Astrocyte (in vitro differentiated cells and primary cell): ENCODE data around the gene ZFYVE26. TPM values are rescaled to one million over a fixed set of nuclear protein-coding genes. Genes with fewer than 3 reads are reported as not detected.

Experiments
- DNase-seq: peaks from one replicate; pipeline ENCODE4 v3.0.0-alpha.2; 2010; ENCODE audit warnings: low read depth
- FAIRE-seq: peaks from 2 replicates; lab custom pipeline; 2011; peaks lifted over from hg19 to GRCh38; lab: Jason Lieb, UNC
- H2AFZ ChIP-seq: 2 replicates; pipeline ENCODE4 v1.6.0; 2012; ENCODE audit warnings: low read depth, low read length, inconsistent platforms
- H3K27ac ChIP-seq: 2 replicates; pipeline ENCODE4 v1.5.1; 2011; ENCODE audit warnings: low read depth, low read length, inconsistent platforms
- H3K27me3 ChIP-seq: 2 replicates; pipeline ENCODE4 v1.6.0; 2011; ENCODE audit warnings: low read length, inconsistent platforms; ENCODE audit not compliant: insufficient read depth
- H3K36me3 ChIP-seq: 2 replicates; pipeline ENCODE4 v1.5.1; 2011; ENCODE audit warnings: low read length, inconsistent platforms; ENCODE audit not compliant: insufficient read depth
- H3K4me1 ChIP-seq: 2 replicates; pipeline ENCODE4 v1.5.1; 2011; ENCODE audit warnings: low read length, inconsistent platforms; ENCODE audit not compliant: insufficient read depth
- H3K4me2 ChIP-seq: 2 replicates; pipeline ENCODE4 v1.6.0; 2012; ENCODE audit warnings: low read length, inconsistent platforms
- H3K4me3 ChIP-seq: 2 replicates; pipeline ENCODE4 v1.5.1; 2011; ENCODE audit warnings: low read depth, mild to moderate bottlenecking, low read length, inconsistent platforms; ENCODE audit not compliant: insufficient read depth
- H3K79me2 ChIP-seq: 2 replicates; pipeline ENCODE4 v1.6.0; 2012; ENCODE audit warnings: mild to moderate bottlenecking, low read length, inconsistent platforms; ENCODE audit not compliant: insufficient read depth
- H3K9ac ChIP-seq: 2 replicates; pipeline ENCODE4 v1.6.0; 2012; ENCODE audit warnings: mild to moderate bottlenecking, low read length, inconsistent platforms
- H3K9me3 ChIP-seq: 2 replicates; pipeline ENCODE4 v1.5.1; 2012; ENCODE audit warnings: low read depth, mild to moderate bottlenecking, low read length, inconsistent platforms; ENCODE audit not compliant: insufficient read depth
- H4K20me1 ChIP-seq: 2 replicates; pipeline ENCODE4 v1.6.0; 2012; ENCODE audit warnings: low read length, inconsistent platforms; ENCODE audit not compliant: insufficient read depth
- H3K27ac Mint-ChIP-seq: one replicate; pipeline ENCODE4 v1.8.0; 2021; ENCODE audit warnings: mild to moderate bottlenecking, mixed read lengths; ENCODE audit not compliant: unreplicated experiment
- H3K27me3 Mint-ChIP-seq: one replicate; pipeline ENCODE4 v1.8.0; 2021; ENCODE audit warnings: low read depth, mixed read lengths; ENCODE audit not compliant: unreplicated experiment
- H3K36me3 Mint-ChIP-seq: one replicate; pipeline ENCODE4 v1.8.0; 2021; ENCODE audit warnings: low read depth, mixed read lengths; ENCODE audit not compliant: unreplicated experiment
- H3K4me1 Mint-ChIP-seq: one replicate; pipeline ENCODE4 v1.8.0; 2021; ENCODE audit warnings: low read depth, mixed read lengths; ENCODE audit not compliant: unreplicated experiment
- H3K4me3 Mint-ChIP-seq: one replicate; pipeline ENCODE4 v1.8.0; 2021; ENCODE audit warnings: mild to moderate bottlenecking, moderate library complexity, mixed read lengths; ENCODE audit not compliant: unreplicated experiment
- H3K9me3 Mint-ChIP-seq: one replicate; pipeline ENCODE4 v1.8.0; 2021; ENCODE audit warnings: mild to moderate bottlenecking, mixed read lengths; ENCODE audit not compliant: unreplicated experiment
- EZH2 ChIP-seq: IDR thresholded peaks from 2 replicates; pipeline ENCODE4 v1.6.1; 2012; ENCODE audit warnings: mild to moderate bottlenecking, low read length, inconsistent platforms; ENCODE audit not compliant: insufficient read depth
- total RNA-seq: library from RNA; stranded (reverse); gene quantifications from 2 replicates; pipeline ENCODE4 v1.2.1, GENCODE V29; 2021
- TF ChIP-seq, protein P1 (sequence below): IDR thresholded peaks from 2 replicates; pipeline ENCODE4 v1.5.1; 2011; ENCODE audit warnings: low read depth, mild to moderate bottlenecking, inconsistent platforms, low read length, moderate library complexity; ENCODE audit not compliant: insufficient read depth

Gene ZFYVE26
- total RNA-seq, 1 donor from 2014 or later, result 27.4 TPM

GRCh38 chr14:67857778-67858350 lies 41.5 kb upstream of the ZFYVE26 start:
- Mint-ChIP-seq H3K27ac (no peak overlapping the region), H3K4me3 (no peak overlapping the region), H3K27me3 (peaks cover 2% of the 10 kb centered on the region), H3K9me3 (no peaks in the 10 kb centered on the region), H3K4me1 (peaks cover 1% of the 10 kb centered on the region), H3K36me3 (no peaks in the 10 kb centered on the region)
- Histone ChIP-seq H2AFZ (no peak overlapping the region), H3K27ac (no peak overlapping the region), H3K9me3 (no peaks in the 10 kb centered on the region), H3K4me2 (no peak overlapping the region), H3K79me2 (no peaks in the 10 kb centered on the region), H3K4me1 (no peaks in the 10 kb centered on the region), H3K36me3 (no peaks in the 10 kb centered on the region), H3K9ac (no peak overlapping the region), H3K4me3 (no peak overlapping the region), H3K27me3 (no peaks in the 10 kb centered on the region), H4K20me1 (no peaks in the 10 kb centered on the region)
- DNase-seq (no peak), FAIRE-seq (no peak)
- TF ChIP-seq, protein P1, sequence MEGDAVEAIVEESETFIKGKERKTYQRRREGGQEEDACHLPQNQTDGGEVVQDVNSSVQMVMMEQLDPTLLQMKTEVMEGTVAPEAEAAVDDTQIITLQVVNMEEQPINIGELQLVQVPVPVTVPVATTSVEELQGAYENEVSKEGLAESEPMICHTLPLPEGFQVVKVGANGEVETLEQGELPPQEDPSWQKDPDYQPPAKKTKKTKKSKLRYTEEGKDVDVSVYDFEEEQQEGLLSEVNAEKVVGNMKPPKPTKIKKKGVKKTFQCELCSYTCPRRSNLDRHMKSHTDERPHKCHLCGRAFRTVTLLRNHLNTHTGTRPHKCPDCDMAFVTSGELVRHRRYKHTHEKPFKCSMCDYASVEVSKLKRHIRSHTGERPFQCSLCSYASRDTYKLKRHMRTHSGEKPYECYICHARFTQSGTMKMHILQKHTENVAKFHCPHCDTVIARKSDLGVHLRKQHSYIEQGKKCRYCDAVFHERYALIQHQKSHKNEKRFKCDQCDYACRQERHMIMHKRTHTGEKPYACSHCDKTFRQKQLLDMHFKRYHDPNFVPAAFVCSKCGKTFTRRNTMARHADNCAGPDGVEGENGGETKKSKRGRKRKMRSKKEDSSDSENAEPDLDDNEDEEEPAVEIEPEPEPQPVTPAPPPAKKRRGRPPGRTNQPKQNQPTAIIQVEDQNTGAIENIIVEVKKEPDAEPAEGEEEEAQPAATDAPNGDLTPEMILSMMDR, result no peak
- TF ChIP-seq EZH2, result no peak

- no peak overlapping the region for H3K27ac Mint-ChIP-seq
- no peaks in the 10 kb centered on the region for H3K79me2 ChIP-seq
- no peak overlapping the region for H3K4me3 Mint-ChIP-seq
- H4K20me1 ChIP-seq, result no peaks in the 10 kb centered on the region
- no peaks in the 10 kb centered on the region for H3K4me1 ChIP-seq
- peaks cover 2% of the 10 kb centered on the region for H3K27me3 Mint-ChIP-seq
- H3K27ac ChIP-seq, result no peak overlapping the region
- peaks cover 1% of the 10 kb centered on the region for H3K4me1 Mint-ChIP-seq
- H3K4me3 ChIP-seq, result no peak overlapping the region
- H3K36me3 Mint-ChIP-seq, result no peaks in the 10 kb centered on the region
- no peak overlapping the region for H2AFZ ChIP-seq
- FAIRE-seq (no peak), DNase-seq (peak; percentile 69)
- no peaks in the 10 kb centered on the region for H3K9me3 Mint-ChIP-seq
- H3K9ac ChIP-seq, result no peak overlapping the region
- no peak overlapping the region for H3K4me2 ChIP-seq
- TF ChIP-seq, protein P1, result no peak
- no peak for TF ChIP-seq EZH2
- no peaks in the 10 kb centered on the region for H3K9me3 ChIP-seq
- H3K27me3 ChIP-seq, result no peaks in the 10 kb centered on the region
- H3K36me3 ChIP-seq, result no peaks in the 10 kb centered on the region
Measured at GRCh38 chr14:67856827-67857226, 40.4 kb upstream of the ZFYVE26 start.

DNA sequence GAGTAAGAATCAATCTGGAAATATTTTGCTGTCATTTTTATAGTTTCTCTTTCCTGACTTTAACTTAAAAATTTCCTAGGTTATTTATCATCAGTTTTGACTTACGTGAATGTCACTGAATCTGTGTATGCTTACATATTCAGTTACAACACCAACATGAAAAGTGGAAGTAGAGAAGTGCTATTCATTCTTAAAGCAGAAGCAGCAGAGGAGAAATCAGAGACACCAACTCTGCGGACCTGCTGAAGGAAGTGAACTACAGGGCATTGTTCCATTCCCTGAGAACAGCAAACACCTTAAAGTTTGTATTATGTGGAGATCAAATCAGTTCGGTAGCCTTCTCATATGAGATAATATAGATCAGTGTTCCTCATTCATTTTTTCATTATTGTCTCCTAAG lies 37.3 kb upstream of the ZFYVE26 start:
- H3K79me2 ChIP-seq, result no peaks in the 10 kb centered on the region
- no peaks in the 10 kb centered on the region for H3K9me3 ChIP-seq
- H3K27ac Mint-ChIP-seq, result no peak overlapping the region
- no peaks in the 10 kb centered on the region for H3K36me3 Mint-ChIP-seq
- TF ChIP-seq, protein P1, result no peak
- no peak for TF ChIP-seq EZH2
- no peaks in the 10 kb centered on the region for H4K20me1 ChIP-seq
- H3K36me3 ChIP-seq, result no peaks in the 10 kb centered on the region
- H3K4me3 Mint-ChIP-seq, result no peak overlapping the region
- no peak overlapping the region for H3K9ac ChIP-seq
- H3K4me3 ChIP-seq, result no peak overlapping the region
- FAIRE-seq (no peak), DNase-seq (no peak)
- peaks cover 3% of the 10 kb centered on the region for H3K9me3 Mint-ChIP-seq
- no peaks in the 10 kb centered on the region for H3K4me1 ChIP-seq
- no peak overlapping the region for H2AFZ ChIP-seq
- H3K27me3 Mint-ChIP-seq, result peaks cover 2% of the 10 kb centered on the region
- H3K4me1 Mint-ChIP-seq, result peaks cover 1% of the 10 kb centered on the region
- no peak overlapping the region for H3K27ac ChIP-seq
- H3K4me2 ChIP-seq, result no peak overlapping the region
- no peaks in the 10 kb centered on the region for H3K27me3 ChIP-seq
